Embryonic facial prominence (tissue), 1 donor: ENCODE measurements around the gene HTR2A.

Experiments used
- DNase-seq: peaks from one replicate; pipeline ENCODE4 v3.0.0-alpha.2; 2016; ENCODE audit errors: extremely low spot score

The HTR2A gene

DNA sequence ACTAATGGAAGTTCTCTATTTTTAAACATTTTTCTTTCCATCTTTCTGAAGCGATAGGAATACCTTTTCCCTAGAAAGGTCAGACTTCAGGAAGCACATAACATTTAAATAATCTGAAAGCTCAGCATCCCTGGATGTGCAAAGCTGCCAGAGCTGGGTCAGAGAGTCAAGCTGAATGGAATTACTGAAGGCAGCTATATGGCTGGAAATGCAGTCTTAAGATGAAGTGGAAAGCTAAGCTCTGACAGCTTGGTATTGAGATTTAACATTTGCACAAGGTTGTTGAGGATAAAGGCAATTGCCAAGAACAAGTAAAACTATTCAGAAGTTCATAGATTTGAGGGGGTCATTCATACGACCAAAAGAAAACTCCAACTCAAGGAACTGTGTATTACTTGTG lies 28.8 kb downstream of the HTR2A start:
- no peak for DNase-seq

DNA sequence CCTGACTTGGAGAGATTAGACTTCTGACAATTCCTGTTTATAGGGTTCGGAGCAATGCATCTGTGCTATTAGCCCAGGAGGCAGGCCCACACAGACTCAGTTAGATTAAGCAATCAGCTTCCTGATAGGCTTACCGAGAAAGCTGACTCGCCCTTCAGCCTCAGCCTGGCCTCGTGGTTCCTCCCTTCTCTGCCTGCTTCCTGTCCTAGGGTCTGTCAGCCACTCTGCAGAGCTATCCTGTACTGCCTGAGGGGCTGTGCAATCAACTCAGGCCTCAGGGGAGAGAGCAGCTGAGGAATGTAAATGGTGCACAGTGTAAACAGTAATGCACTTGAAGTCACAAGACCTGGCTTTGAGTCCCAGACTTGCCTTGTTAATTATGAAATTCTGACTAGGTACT lies 30.7 kb downstream of the HTR2A start:
- no peak for DNase-seq

DNA sequence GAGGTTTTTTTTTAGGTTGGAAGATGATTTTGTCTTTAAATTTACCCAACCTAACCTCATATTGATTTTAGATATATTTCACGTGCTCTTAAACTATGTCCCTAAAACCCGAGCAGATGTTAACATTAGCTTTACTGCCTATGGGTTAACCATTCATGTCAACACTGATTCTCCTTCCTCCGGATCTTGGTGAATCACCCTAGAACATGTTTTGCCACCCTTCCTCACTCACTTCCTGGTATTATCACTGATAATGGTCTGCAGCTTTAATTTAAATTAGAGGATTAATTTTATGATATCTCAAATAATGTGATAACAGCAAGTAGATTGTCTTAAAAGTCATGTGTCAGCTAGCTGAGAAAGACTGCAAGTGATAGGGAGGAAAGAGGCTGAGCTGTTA lies 31.9 kb downstream of the HTR2A start:
- no peak for DNase-seq

DNA sequence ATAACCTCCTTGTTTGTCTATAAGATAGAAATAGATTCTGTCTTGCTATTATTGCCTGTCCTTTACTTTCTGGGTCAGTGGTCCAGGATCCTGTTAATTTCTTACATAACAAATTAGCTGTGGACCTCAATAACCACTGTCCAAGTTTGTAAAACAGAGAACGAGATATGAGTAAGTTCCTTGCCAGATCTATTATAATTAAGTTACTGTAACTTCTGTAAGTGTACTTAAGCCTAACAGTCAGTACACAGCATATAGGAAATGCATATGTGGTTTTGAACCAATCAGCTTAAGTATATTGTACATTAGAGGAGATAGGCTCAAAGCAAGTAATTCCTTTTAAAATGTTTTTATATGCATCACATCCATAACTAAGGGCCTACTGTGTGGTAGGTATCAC lies 34.9 kb downstream of the HTR2A start:
- DNase-seq, result no peak

DNA sequence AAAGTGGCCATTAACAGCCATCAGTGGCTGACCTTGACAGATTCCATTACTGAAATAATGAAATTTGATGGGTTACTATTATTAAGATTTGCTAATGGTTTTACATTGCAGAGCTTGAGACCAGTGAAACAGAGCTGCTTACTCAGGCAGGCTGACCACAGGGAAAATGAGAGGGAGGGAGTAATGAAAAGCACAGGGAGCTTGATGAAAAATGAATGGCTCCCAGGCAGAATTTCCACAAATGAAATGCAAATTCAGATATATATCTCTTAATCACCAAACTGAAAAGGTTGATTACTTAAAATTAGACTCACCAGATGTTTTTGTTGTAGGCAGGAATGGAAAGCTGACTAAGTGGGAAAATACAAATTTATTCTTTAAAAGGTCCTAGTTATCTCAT lies 36.1 kb downstream of the HTR2A start:
- no peak for DNase-seq

DNA sequence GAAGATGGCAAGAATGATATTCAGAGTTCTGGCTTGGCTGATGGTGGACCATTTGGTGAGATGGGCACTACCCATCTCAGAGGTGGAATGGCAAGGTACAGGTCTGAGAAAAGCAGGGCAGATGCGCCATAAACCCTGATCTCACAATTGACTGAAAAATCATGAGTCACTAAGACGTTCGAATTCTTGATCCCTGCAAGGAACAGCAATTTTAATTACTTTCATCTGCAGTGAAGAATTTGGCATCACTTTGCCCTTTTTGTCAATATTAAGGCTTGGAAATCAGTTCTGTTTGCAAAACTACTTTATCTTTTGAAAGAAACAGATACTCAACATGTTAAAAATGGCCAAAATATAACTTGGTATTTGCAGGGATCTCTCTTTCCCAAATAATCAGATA lies 38.1 kb downstream of the HTR2A start:
- DNase-seq, result no peak

DNA sequence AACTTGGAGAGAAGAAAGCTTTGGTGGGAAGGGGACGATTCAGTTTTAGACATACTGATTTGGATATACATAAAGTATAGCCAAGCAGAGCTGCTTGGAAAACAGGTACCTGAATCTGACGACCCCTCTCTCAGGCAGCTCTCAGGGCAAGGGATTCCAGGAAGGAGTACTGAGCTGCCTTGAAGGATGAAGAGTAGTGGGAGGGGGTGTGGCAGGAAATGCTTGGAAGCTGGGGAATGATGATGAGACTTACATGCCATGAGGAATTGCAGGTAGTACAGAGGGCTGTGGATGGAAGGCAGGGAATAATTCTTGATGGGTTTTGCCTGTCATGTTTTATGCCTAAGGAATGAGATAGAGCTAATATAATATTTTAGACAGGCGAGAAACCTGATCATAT lies 38.7 kb downstream of the HTR2A start:
- no peak for DNase-seq

DNA sequence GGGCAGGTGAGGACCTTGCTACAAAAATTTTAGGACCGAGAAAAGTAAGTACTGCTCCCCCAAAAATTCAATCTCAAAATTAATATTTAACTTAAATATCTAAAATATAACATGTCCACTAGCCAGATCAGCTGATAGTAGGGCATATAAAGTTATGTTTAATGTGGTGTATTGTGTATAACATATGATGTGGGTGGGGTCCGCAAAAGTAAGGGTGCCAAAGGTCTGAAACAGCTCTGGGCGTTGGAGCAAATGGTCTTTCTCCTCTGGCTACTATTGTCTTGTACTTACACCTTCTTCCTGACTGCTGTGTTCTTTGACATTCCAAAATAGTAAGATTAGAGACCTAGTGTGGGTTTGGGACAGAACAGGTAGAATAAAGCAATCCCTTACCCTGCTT lies 41.2 kb downstream of the HTR2A start:
- DNase-seq, result no peak

DNA sequence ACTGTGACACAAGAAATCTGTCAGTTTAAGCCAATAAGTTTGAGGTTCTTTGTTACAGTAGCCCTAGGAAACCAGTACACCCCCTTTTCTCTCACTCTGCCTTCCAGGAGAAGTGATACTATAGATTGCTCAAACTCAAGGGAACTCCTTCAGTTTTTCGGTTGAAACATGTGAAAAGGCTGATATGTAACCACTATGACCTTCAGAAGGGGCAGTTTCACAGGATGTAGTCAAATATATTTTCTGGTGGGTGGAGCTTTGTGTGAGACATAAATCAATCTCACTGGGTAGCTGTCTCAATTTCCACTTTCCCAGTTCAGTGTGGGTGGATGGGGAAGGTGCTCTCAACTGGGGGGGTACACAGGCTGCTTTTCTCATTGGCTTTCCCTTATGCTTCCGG lies 41.7 kb downstream of the HTR2A start:
- DNase-seq, result no peak

DNA sequence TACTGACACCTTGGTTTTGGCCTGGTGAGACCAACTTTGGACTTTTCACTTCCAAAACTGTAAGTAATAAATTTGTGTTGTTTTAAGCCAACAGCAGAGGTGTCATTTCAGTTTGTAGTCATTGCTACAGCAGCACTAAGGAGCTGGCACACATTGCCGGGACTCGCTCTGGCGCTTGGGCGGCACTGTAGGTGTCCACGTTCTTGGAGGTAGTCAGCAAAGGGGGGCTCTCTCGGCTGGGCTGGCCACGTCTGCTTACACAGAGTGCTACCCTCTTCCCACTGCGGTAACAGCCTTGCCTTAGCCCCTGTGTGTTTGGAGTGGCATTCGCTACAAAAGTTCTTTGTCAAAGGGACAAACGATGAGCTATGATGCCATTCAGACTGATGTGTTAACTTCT lies 44.7 kb downstream of the HTR2A start:
- no peak for DNase-seq

DNA sequence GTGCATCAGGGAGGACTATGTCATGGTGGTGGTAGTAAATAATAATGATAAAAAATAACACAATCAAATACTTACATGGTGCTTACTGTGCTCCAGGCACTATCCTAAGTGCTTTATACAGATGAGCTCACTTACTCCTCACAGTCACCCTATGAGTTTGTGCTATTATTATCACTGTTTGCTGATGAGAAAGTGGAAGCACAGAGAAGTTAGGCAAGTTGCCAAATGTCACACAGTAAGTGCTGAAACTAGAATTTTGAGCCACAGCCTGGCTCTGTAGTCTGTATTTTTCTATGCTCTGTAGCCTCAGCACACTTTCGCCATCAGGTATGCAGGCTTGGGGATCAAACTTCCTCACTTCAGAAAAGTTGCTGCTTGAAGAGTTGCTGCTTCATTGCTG lies 46.6 kb downstream of the HTR2A start:
- no peak for DNase-seq

DNA sequence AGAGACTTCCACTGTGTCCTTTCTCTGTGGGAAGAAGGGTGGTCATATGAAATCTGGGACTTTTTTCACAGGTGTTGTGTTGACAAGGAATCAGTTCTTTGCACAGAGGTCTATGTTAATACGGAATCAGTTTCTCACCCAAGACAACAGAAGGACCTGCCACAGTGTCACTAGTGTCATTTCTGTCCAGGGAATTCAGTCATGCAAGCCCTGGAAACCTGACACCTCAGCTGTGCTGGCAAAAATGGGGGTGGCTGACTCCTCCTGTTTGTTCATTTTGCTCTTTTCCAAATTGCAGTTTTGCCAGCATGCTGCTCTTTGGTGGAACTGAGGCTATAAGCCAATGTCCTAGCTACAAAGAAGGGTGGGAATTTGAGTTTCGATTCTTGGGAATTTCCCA lies 50.1 kb downstream of the HTR2A start:
- no peak for DNase-seq

DNA sequence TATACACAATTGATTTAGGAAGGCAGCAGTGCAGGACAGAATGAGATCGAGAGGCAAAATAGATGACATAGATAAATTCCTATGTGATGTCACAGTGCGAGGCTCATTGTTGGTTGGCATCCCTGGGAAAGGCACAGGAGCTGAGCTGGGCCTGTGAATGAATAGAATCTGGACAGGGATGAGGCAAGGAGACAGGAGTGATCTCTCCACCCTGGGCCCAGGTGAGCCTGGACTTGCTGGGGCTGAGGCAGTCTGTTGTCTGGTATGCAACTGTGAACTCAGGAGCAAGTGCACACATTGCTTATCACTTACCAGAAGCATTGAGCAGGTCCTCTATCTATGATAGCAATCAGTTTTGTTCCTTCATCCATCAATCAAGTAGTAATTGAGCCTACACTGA lies 51.7 kb downstream of the HTR2A start:
- no peak for DNase-seq

DNA sequence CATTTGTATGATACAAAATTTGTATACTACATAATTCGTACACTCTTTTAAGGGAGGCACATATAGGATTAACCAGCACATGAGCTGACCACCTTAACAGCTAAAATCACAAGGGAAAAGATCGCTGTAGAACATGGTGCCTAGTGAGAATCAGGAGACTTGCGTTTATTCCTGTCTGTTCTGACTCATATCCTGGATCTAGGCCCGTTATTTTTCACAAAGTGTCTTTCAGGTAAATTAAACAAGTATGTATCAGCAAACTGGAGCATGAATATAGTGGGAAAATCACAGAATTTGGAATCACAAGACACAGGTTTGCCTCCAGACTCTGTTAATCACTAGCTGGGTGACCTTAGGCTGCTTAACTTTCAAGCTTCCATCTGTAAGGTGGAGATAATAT lies 52.4 kb downstream of the HTR2A start:
- no peak for DNase-seq

DNA sequence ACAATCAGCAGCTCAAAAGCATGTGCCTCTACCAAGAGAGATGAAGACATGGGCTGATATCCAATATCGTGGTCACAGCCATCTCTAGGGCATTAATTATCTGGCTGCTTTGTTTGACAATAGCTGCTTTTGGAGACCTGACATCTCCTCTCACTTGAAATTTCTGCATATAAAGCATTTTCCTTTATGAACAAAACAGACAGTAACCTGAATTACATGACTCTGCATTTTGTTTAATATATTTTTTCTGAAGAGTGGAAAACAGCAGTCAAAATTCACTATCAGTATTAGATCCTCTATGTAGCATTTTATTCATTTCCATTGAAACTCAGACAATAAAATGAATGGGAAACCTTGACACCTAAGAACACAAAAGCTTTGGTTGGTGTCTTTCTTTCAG lies 57.5 kb downstream of the HTR2A start:
- no peak for DNase-seq

DNA sequence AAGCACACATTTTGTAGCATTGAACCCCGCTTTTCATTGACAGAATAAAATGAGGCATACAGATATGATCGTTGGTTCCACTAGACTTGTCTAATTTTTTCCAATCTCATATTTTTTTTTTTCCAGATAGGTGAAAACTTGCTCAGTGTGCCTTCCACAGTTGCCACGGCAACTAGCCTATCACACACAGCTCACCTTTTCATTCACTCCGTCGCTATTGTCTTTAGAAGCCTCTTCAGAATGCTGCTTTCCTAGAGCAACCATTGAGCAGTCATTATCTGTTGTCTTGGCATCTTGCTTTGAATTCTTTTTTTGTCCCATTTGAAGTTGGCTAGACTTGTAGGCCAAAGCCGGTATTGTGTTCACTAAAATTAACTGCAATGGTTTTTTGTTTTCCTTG lies 62.2 kb downstream of the HTR2A start:
- DNase-seq, result no peak

DNA sequence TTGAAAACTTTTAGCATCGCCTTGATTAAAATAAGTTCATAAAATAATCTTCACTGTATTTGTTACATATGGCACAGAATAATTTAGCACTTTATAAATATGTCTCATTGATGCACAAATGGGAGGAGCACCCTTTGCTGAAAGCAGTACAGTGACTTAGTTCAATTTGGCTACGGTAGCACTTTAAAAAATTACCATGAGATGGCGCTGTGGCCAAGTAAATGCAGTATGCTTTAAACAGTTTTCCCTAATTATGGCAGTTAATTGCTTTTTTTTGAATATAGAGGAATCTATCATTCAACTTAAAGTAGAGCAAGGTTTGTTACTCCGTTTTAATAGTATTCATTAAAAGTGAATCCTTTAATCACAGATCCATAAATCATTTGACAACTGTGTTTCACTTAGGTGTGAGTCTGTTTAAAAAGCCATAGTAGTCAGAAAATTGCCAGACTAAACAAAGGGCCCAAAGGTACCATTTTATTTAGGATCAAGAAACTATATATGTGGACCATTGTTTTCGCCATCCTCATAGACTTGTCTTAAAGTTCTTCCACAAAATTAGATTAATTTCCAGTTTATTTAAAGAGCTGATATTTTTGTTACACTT lies 65.2 kb downstream of the HTR2A start:
- DNase-seq, result peak; percentile 23

DNA sequence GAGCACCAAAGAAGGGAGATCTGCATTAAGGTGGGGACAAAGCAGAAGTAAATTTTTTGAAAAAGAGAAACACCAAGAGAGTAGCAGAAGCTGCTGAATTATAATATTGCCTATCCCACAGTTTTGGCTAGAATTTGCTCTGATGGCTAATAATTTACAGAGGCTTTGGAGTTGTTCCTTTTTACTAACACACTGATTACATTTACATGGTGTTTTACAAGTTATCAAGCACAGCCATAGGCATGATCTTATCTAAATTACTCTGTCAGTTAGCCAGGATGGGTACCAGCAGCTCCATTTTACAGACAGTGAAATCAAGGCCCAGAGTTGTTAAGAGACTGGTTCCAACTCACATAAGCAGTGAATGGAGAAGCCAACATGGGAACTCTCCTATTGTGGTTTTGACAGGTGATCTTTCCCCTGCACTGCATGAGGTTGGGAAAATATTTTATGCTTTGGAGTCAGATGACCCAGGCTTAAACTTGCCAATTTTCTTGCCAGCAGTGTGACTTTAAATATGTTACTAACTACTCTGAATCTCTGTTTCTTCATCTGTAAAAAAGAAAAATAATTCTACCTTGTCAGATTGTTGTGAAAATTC lies 66.3 kb downstream of the HTR2A start:
- DNase-seq, result no peak

DNA sequence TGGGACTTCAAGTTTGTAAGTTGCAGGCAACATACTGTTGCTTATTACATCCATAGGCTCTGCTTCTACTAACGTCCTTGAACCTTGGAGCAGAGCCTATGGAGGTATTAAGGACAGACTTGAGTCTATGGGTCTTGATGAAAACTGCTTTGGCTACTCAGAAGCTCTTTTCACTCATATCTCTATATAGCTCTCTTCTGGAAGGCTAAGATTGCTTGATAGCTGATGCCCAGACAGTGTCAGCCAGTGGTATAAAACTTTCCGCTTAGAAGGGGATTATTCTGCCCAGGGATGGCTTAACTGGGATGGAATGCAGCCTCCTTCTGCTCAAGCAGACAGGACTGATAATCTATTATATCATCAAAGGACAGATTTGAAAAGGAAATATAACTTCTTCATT lies 74.3 kb downstream of the HTR2A start:
- no peak for DNase-seq

DNA sequence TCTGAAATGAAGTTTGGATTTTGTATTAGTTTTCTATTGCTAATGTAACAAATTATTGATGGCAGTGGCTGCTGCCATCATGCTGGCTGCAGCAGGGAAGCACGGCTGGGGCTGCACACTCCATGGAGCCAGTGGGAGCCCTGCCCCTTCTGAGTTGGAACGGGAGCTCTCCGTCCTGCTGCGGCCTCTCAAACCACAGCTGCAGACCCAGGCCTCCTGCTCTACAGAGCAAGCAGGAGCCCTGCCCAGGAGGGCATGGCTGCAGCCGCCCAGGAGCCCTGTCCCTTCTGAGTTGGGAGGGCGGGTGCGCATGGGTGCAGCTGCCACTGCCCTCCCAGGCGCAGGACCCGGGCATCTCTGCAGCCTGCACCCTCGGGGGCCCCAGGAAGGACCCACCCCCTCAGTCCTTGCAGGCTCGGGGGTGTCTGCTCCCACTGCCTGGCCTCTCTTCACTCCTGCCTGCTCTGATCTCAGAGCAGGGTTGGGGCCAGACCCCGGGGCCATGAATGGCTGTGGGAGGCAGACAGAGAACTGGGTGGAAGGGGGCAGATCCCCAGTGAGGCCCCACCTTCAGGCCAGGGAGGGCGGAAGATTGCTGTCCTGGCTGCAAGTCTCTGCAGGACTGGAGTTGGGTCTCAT lies 78.9 kb downstream of the HTR2A start:
- DNase-seq, result no peak

DNA sequence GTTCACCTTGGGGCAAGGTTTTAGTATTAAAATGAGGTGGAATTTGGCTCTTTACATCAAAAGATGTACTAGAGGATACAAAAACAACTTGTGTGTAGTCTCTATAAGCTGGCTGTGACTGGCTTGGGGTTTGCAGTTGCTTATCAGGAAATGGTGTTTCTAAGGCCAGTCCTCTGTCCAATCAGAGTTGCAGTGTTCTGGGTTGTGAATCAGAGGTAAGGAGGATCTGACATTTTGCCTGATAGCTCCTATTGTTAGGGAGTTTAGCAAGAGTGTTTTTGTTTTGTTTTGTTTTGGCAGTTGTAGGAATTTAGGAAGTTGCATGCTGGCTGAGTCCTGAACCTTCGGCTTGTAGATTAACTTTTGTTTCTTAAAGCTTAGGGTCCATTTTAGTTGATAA lies 79.8 kb downstream of the HTR2A start:
- no peak for DNase-seq

DNA sequence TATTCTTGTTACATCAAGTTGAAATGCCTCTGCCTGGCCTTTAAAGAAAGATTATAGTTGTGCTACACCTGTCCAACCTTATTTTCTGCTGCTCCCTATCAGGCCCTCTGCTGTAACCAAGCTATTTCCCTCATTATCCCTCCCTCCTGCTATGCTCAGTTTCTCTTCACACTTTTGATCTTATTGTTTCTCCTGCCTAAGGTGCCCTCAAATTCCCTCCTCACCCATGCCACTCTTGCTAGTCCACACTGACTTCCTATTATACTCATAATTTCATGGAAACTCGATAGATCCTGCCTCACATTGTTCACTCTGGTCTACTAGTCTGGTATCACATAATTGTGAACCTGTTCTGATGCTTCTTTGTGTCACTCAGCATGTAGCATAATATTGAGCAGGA lies 80.5 kb downstream of the HTR2A start:
- no peak for DNase-seq

DNA sequence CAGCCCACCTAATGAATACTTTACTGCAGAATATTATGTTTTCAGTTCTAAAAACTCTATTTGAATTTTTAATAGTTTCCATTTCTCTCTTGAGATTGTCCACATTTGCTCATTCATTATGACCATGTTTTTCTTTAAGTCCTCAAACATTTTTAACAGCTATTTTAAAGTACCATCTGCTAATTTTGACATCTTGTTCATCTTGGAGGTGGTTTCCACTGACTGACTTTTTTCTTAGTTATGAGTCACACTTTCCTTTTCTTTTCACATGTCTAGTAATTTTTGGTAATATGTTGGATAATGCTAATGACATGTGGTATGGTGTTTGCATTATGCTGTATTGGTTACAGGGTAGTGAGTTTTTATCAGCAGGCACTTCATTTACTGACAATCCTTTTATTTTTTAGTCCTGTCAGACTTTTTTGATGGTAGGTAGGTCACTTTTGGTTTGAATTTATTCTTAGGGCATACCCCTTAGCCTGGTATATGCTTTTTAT lies 84.5 kb downstream of the HTR2A start:
- DNase-seq, result no peak

DNA sequence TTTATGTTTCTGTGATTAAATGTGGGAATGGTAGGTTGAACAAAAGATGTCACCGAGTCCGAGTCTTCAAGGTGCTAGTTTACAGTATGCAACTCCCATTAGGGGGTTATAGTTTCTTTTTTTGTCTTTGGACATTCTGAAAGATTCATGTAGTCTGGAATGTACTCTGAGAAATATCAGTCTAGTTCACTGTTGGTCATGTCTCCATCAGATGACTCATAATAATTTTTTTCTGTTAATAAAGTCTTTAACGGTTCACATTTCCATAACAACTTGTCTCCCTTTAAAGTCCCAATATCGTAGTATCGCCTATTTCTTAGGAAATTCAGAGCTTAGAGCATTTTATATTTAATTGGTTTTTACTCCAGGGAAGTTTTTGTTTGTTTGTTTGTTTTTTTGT lies 86.4 kb downstream of the HTR2A start:
- no peak for DNase-seq
